ENCODE results near the gene GATB. TPM values are rescaled to one million over a fixed set of nuclear protein-coding genes. Genes with fewer than 3 reads are reported as not detected.

The GATB gene
- total RNA-seq, 1 donor from 2014 or later = 17.9 TPM

DNA sequence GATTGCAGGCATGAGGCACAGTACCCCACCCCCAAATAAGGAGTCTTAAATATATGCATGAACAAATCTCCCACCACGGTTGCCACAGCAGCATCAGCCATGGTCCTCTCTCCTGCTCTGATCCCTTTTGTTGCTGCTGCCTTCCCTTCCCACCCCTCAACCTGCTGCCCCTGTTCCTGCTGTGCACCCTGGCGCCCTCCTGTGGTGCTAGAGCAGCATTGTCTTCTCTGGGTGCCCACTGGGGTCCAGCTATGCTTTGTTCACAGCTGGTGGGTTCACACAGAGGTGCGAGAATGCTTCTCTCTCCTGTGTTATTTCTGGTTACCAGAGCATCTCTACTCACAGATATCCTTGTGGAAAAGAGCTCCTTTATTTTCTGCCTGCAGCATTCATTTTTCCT lies 116.2 kb downstream of the GATB start:
- Mint-ChIP-seq H3K27me3 (ENCODE audit: insufficient read depth, low read depth) (peaks cover 5% of the 10 kb centered on the region), H3K9me3 (no peaks in the 10 kb centered on the region), H3K36me3 (no peaks in the 10 kb centered on the region), H3K4me1 (peaks cover 15% of the 10 kb centered on the region), H3K27ac (peak overlapping the region; percentile 8), H3K4me3 (no peak overlapping the region)
- Histone ChIP-seq H3K9ac (no peak overlapping the region), H2AFZ (replicated peaks) (peak overlapping the region; percentile 19), H3K4me1 (peaks cover 3% of the 10 kb centered on the region), H3K4me3 (no peak overlapping the region), H3K27ac (no peak overlapping the region), H3K27me3 (no peaks in the 10 kb centered on the region), H3F3A (ENCODE audit: low read depth) (no peaks in the 10 kb centered on the region), H3K36me3 (no peaks in the 10 kb centered on the region), H3K79me2 (ENCODE audit: low read depth) (no peaks in the 10 kb centered on the region), H4K20me1 (ENCODE audit: low read depth) (no peaks in the 10 kb centered on the region), H3K4me2 (no peak overlapping the region), H3K9me3 (ENCODE audit: low read depth) (no peaks in the 10 kb centered on the region)
- peak; percentile 83 for DNase-seq (ENCODE audit: low spot score)
- TF ChIP-seq, protein P1, sequence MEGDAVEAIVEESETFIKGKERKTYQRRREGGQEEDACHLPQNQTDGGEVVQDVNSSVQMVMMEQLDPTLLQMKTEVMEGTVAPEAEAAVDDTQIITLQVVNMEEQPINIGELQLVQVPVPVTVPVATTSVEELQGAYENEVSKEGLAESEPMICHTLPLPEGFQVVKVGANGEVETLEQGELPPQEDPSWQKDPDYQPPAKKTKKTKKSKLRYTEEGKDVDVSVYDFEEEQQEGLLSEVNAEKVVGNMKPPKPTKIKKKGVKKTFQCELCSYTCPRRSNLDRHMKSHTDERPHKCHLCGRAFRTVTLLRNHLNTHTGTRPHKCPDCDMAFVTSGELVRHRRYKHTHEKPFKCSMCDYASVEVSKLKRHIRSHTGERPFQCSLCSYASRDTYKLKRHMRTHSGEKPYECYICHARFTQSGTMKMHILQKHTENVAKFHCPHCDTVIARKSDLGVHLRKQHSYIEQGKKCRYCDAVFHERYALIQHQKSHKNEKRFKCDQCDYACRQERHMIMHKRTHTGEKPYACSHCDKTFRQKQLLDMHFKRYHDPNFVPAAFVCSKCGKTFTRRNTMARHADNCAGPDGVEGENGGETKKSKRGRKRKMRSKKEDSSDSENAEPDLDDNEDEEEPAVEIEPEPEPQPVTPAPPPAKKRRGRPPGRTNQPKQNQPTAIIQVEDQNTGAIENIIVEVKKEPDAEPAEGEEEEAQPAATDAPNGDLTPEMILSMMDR (IDR thresholded peaks at IDR 0.05) = peak; percentile 74
- TF ChIP-seq EZH2 (IDR thresholded peaks at IDR 0.05) (no peak), EZH2phosphoT487 (IDR thresholded peaks at IDR 0.05) (no peak)

DNA sequence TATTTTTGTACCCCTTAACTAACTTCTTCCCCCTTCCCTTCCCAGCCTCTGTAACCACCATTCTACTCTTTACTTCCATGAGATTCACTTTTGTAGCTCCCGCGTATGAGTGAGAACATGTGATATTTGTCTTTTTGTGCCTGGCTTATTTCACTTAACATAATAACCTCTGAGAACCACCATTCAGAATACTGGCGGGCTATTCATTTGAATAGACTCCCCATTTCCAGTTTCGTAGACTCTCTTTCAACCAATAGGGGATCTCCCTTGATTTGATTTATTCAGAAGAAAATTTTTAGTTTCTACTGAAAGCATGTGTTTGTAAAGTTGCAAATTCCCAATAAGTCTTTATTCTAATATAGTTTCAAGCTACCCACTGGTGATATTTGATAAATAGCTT lies 117.2 kb downstream of the GATB start:
- Mint-ChIP-seq H3K27me3 (ENCODE audit: insufficient read depth, low read depth) (peaks cover 6% of the 10 kb centered on the region), H3K4me3 (no peak overlapping the region), H3K36me3 (no peaks in the 10 kb centered on the region), H3K4me1 (peaks cover 15% of the 10 kb centered on the region), H3K27ac (no peak overlapping the region), H3K9me3 (no peaks in the 10 kb centered on the region)
- no peak for TF ChIP-seq EZH2phosphoT487 (IDR thresholded peaks at IDR 0.05)
- TF ChIP-seq, protein P1 (IDR thresholded peaks at IDR 0.05) = no peak
- TF ChIP-seq EZH2 (IDR thresholded peaks at IDR 0.05) = no peak
- no peak overlapping the region for H3K27ac ChIP-seq
- no peak overlapping the region for H3K4me3 ChIP-seq
- no peaks in the 10 kb centered on the region for H3K79me2 ChIP-seq (ENCODE audit: low read depth)
- H4K20me1 ChIP-seq (ENCODE audit: low read depth) = no peaks in the 10 kb centered on the region
- peaks cover 3% of the 10 kb centered on the region for H3K4me1 ChIP-seq
- H2AFZ ChIP-seq (replicated peaks) = no peak overlapping the region
- H3K36me3 ChIP-seq = no peaks in the 10 kb centered on the region
- H3F3A ChIP-seq (ENCODE audit: low read depth) = no peaks in the 10 kb centered on the region
- DNase-seq (ENCODE audit: low spot score) = no peak
- no peaks in the 10 kb centered on the region for H3K27me3 ChIP-seq
- no peaks in the 10 kb centered on the region for H3K9me3 ChIP-seq (ENCODE audit: low read depth)
- no peak overlapping the region for H3K4me2 ChIP-seq
- no peak overlapping the region for H3K9ac ChIP-seq

DNA sequence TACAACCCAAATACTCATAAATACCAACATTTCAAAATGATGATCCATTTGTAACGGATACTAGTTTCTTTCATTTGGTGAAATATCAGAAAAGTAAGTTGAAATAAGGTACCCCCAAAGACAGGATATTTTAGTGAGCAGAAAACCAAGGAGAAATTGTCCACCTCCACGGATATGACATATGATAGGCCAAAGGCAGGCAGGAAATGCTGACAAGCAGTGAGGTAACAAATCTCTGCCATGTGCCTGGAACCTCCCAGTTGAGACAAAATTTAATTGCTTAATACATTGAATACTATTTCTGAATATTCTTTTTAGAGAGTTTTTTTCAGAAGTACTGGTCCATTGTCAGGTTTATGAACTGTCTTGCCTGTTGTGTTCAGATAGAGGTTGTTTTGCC lies 118.8 kb downstream of the GATB start:
- no peak overlapping the region for H3K9ac ChIP-seq
- H3K27ac Mint-ChIP-seq = no peak overlapping the region
- no peaks in the 10 kb centered on the region for H3F3A ChIP-seq (ENCODE audit: low read depth)

More for the DNA sequence above, 118.8 kb downstream of the GATB start:
- no peaks in the 10 kb centered on the region for H3K27me3 ChIP-seq
- no peaks in the 10 kb centered on the region for H3K36me3 ChIP-seq
- H3K9me3 ChIP-seq (ENCODE audit: low read depth) = no peaks in the 10 kb centered on the region
- Mint-ChIP-seq H3K4me3 (no peak overlapping the region), H3K9me3 (no peaks in the 10 kb centered on the region), H3K36me3 (no peaks in the 10 kb centered on the region), H3K27me3 (ENCODE audit: insufficient read depth, low read depth) (peaks cover 6% of the 10 kb centered on the region), H3K4me1 (peaks cover 15% of the 10 kb centered on the region)
- H3K4me3 ChIP-seq = no peak overlapping the region
- H3K79me2 ChIP-seq (ENCODE audit: low read depth) = no peaks in the 10 kb centered on the region
- H3K4me1 ChIP-seq = peaks cover 3% of the 10 kb centered on the region
- H3K27ac ChIP-seq = no peak overlapping the region
- no peaks in the 10 kb centered on the region for H4K20me1 ChIP-seq (ENCODE audit: low read depth)
- H3K4me2 ChIP-seq = no peak overlapping the region
- no peak overlapping the region for H2AFZ ChIP-seq (replicated peaks)
- no peak for DNase-seq (ENCODE audit: low spot score)
- TF ChIP-seq EZH2 (IDR thresholded peaks at IDR 0.05) (no peak), EZH2phosphoT487 (IDR thresholded peaks at IDR 0.05) (no peak)
- TF ChIP-seq, protein P1 (IDR thresholded peaks at IDR 0.05) = no peak
